Suppressor macrophage treated with lipopolysaccharide for 4 hours (primary cell): ENCODE measurements around the gene KLC1.

Source experiments
- DNase-seq: peaks from one replicate; pipeline ENCODE4 v3.0.0-alpha.2; 2020

Gene KLC1

DNA sequence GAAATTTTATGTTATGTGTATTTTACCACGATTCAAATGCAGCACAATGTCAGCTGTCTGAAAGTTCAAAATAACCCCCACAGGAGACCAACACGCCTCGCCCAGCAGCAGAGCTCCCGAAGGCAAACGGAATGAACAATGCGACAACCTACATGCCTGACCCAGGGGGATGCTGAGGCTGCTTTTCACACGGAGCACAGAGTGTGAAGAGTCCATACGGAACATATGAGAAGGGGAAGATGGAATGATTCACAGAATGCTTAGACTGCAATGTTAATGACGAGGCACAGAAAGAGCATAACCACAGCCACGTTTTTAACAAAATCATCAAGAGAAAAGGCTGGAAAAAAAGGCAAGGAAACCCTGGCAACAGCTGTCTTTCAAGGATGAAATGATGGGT lies 109.2 kb downstream of the KLC1 start:
- no peak for DNase-seq

DNA sequence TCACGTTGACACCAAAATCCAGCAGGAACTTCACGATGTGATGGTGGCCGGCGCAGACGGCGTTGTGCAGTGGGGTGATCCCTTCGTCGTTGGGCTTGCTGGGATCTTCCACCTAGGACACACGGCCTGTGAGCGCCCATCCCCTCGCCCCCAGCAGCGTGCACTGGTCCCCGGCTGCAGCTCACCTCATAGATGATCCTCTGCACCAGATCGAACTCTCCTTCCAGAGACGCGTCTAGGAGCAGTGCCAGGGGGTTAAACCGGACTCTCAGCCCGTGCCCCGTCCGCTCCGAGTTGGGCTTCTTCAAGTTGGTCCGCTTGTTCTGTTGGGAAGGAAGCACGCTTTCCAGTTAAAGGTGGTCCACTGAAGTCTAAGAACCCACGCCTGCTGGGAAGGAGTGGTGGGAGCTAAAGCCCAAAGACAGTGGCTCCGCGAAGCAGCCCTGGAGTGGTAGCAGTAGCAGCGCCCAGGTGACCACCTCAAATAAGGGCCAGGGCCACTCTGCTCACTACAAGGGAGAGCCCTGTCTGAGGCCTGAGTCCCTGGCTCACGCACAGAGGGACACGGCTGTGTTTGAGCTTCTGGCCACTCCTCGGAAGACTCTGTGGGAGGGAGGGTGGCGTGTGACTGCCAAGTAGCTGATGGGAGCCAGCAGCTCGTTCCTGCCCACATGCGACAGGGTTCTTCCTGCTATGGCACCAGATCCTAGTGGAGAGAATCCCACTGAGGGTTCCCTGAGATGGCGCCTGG lies 109.9 kb downstream of the KLC1 start:
- DNase-seq, result no peak

DNA sequence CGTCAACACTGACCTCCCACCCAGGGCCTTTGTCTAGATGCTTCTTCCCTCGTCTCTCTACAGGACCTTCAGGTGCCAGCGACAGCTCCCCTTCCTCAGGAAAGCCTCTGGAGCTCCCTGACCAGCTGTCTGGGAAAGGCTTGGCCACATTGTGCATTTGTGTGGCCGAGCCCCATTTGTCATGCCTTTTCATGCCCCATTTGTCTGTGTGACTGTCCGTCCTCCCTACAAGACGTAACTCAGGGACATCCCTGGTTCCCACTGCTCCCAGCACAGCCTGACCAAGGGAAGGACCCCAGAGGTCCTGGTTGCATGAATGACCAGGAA lies 110.4 kb downstream of the KLC1 start:
- DNase-seq, result no peak

DNA sequence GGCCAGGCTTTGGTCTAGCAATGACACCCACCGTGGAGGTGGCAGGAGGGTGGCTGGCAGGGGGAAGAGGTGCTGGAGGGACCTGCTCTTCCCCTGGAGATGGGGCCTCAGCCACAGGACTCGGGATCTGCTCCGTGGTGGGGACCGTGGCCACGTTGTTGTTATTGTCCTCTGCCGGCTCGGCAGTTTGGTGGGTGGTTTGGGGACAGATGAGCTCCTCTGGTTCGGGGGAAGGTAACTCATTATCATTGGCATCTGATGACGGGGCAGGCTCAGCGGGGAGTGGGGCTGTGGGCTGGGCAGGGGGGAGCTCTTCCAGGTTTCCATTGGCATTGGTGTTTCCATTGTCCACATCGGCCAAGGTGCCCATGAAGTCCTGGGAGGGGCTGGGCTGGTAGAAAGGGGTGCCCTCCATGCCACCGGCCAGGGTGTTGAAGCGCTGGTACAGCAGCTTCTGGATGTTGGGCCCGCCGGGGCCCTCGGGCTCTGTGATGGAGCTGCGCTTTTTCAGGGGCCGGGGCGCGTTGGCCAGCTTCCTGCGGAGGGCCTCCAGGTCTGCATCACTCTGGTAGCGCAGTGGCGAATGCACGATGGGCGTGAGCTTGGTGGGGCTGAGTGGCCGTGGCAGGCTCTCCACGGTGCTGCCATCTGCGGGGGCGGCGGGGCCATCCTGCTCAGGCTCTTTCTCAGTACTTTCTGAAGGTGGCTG lies 110.9 kb downstream of the KLC1 start:
- no peak for DNase-seq

DNA sequence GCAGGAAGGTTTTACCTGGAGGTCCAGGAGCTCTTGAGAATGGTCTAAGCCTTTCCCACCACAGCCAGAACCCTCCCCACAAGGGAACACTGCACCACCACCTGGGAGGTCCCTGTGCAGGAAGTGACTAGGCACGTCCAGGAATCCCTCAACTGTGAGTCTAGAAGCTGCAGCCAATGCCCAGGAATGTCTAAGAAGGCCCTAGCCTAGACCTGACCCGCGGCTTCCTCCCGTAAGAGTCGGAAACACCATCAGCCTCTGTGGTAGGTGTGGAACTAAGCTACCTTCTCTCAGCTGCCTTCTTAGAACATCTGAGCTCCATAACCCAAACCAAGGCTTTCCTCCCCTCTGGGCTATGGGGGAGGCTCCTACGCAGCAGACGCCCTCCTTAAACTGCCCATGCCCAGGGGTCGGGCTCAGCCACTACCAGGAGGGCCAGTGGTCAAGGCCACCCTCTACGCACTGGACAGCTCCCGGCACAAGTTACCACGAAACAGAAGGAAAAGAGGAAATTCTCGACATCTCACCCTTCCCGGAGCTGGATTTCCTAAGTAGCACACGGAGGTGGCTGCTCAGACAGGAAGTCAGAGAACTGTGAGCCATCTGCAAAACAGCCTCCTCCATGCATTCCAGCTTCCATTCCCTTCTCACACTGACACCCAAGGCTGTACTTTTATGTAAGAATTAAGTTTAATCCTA lies 112.1 kb downstream of the KLC1 start:
- DNase-seq, result peak; percentile 19

DNA sequence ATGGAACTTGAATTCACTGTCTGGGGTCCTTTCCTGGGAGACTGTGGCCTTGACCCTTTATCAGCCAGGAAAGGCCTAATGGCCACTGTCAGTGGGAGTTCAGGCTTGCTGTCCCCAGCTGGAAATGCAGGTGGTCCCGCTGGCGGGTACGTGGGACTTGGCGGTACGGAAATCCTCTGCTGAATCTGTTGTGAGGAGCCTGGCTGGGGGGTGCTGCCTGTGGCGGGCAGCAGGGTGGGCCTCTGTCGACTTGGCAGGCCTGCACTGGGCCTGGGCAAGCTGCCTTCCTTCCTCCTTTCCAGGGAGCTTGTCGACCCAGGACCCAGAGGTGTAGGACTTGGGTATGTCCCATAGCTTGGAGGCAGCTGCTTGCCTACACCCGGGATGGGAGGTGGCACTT lies 112.9 kb downstream of the KLC1 start:
- no peak for DNase-seq

DNA sequence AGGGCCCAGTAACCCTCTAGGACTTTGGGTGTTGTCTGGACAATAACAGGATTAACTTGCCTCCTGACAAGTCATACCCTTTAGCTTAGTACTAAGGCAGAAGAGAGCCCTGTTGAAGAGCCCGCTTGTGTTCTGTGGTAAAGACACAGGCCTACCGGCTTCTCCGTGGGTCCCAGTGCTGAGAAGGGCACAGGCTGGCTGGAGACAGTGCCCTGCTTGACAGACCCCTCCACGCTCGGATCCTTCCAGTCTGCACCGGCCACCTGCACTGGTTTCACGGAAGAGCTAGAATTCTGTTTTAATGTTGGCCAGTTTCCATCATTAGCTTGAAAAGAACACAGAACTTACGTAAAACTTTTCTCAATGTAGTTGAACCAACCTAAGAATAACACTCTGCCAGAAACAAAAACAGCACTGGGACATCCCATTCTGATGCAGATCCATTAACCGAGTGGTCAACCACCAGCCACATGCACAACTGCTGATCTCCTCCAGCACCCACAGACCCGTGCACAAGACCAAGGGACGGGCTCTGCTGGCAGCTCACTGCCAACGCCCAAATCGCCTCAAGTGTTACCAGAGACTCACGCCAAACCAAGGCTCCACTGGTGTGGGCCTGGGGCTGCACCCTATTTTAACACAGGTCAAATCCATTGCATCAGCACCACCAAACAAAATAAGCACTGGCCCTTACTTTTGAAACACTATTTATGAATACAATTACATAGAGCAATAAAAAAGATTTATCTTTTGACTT lies 113.7 kb downstream of the KLC1 start:
- no peak for DNase-seq

DNA sequence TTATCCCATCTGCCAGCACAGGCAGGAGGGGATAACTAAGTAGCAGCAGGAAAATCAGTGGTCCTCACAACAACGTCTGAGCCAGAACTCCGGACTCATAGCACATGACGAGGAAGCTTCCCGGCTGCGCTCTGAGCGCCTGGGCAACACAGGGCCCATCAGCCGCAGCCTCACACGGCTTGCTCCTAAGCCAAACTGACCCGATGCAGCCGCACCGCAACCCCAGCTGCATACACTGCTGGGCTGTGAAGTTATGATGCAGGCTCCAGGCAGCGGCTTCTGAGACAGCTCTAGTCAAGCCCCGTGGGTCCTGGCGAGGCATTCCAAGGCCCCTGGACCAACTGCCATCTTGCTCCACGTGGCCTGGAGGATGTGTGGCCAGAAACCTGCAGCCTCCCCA lies 114.7 kb downstream of the KLC1 start:
- no peak for DNase-seq

DNA sequence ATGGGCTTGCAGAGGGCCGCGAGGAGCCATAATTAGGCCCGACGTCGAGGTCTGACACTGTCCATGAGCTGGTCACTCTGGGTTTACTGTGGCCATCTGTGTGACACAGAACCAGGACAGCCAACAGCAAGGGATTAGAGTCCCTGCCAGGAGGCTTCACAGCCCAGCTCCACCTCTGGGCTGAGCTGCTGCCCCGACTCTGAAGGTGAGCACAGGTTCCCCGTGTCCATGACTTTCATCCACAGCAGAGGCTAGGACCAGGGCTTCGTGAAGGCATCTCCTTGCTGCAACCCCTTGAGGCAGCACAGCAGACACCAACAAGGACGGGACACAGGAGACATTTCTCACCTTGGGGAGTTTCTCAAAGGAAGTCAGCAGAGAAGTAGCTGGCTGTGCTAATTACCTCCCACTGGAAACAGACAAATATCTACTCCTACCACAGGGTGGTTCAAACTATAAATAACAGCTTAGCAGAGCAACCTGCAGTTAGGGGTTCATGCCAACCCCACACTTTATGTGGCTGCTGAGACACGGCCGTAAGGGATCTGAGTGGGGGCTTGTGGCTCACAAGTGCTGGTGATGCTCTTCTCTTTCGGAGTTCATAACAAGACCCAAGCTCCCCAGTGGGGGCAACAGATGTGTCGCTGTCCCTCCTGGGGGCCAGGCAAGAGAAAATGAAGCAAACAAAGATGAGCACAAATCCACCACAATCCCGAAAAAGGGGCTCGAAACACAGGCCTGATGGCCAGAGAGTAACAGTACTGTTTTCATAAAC lies 115.8 kb downstream of the KLC1 start:
- no peak for DNase-seq

DNA sequence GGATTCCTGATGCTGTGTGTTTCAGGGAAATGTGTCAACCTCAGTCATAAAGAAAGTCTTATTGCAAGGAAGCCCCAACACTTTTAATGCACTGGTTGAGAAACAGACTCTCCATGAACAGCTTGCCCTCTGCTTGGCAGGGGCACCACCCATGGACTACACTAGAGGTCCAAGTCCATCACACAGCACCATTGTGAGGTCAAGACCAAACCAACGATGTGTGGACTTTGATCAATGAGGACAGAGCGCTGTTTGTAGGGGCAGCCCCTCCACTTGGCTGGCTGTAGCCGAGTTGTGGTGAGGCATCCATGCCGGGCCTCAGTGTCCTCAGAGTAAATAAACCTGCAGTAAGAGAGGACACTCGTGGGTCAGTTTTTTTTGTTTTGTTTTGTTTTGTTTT lies 116.4 kb downstream of the KLC1 start:
- no peak for DNase-seq

DNA sequence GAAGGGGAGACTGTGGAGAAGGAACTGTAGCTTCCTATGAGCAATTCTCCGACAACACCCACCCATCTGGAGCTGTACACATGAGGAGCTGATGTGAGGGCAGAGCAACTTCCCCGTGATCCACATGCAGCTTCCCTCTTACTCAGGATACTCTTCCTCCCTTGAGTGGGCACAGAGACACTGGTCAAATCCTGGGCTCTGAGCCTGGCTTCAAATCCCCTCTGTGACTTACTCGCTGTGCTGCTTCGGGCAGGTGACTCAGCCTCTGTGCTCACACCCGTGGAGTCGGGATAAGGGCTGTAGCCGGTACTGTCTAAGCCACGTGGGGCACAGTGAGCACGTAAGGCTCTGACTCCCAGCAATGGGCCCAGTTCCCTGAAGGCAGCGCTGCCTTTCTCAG lies 117.7 kb downstream of the KLC1 start:
- peak; percentile 59 for DNase-seq

DNA sequence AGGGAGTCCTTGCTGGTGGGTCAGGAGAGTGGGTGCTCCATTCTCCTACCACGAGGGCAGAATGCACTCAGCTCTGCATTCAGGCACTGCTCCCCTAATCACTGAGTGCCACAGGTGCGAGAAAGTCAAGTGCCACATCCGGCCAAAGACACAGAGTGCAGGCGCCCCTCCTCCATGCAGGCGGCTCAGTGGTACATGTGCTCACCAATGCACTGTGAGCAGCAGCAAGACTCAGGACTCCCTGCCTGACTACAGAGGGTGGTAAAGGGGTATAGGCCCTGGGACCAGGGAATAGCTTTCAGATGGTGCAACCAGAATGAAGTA lies 119.5 kb downstream of the KLC1 start:
- no peak for DNase-seq

DNA sequence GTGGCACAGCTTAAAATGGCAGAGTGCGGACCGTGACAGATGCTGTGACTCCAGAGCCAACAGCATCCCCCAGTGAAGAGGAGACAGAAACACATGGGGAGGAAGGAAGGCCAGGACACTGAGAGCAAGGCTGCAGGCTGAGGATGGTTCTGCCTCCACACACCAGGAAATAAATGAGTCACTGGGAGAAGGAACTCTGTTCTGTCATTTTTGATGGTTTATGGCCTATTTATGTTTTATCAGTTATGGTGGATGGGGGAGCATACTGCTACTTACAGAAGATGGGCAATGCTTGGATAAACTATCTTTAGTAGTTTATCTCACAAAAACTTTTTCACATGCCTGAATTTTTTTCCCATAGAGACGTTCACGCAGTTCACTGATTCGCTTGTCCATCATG lies 120.4 kb downstream of the KLC1 start:
- DNase-seq, result no peak

DNA sequence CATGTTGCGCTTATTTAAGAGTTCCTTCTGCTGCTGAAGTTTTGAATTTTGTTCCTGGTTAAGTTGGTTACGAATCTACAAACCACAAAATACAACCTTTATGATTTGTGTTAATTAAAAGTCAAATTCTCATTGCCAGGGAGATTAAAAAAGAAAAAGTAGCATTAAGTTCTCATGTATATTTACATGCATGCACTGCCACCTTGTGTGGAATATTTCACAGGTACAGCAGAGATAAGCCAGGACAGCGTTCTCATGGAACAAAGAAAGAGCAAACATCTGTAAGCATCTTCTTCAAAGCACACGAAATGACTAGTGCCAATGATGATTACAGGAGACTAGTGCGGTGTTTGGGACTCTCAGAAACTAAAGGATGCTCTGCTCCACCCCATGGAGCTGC lies 120.8 kb downstream of the KLC1 start:
- no peak for DNase-seq
